ENCODE data around the gene EDN2. TPM values are rescaled to one million over a fixed set of nuclear protein-coding genes. Genes with fewer than 3 reads are reported as not detected.

The EDN2 gene
- total RNA-seq, 1 donor from 2014 or later = not detected

DNA sequence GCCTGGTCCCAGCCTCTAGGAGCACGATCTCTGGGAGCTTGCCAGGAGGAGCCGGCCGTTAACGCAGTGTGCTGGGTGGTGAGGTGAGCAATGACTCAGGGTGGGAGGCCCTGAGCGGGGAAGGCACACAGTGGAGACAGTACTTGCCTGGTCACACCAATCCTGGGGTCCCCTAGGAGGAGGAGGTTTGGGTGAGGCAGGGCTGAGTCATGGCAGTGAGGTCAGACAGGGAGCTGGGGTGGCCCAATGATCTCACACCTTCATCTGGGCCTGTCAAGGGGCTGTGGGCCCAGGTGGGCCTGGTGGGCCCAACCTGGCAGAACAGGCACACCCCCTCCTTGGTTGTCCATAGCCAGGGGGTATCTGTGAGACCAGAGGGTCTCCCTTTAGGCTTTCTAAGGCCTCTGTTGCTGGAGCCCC lies 8.6 kb upstream of the EDN2 start:
- peaks cover 8% of the 10 kb centered on the region for H3K9me3 Mint-ChIP-seq (ENCODE audit: unreplicated experiment)
- no peak overlapping the region for H3K27ac Mint-ChIP-seq (ENCODE audit: unreplicated experiment)
- H3K36me3 Mint-ChIP-seq (ENCODE audit: unreplicated experiment) = no peaks in the 10 kb centered on the region
- peaks cover 17% of the 10 kb centered on the region for H3K27me3 Mint-ChIP-seq (ENCODE audit: unreplicated experiment)
- no peak for DNase-seq
- TF ChIP-seq, protein P1, sequence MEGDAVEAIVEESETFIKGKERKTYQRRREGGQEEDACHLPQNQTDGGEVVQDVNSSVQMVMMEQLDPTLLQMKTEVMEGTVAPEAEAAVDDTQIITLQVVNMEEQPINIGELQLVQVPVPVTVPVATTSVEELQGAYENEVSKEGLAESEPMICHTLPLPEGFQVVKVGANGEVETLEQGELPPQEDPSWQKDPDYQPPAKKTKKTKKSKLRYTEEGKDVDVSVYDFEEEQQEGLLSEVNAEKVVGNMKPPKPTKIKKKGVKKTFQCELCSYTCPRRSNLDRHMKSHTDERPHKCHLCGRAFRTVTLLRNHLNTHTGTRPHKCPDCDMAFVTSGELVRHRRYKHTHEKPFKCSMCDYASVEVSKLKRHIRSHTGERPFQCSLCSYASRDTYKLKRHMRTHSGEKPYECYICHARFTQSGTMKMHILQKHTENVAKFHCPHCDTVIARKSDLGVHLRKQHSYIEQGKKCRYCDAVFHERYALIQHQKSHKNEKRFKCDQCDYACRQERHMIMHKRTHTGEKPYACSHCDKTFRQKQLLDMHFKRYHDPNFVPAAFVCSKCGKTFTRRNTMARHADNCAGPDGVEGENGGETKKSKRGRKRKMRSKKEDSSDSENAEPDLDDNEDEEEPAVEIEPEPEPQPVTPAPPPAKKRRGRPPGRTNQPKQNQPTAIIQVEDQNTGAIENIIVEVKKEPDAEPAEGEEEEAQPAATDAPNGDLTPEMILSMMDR (IDR thresholded peaks at IDR 0.05; ENCODE audit: partially characterized antibody, unreplicated experiment) = no peak
- no peak overlapping the region for H3K4me3 Mint-ChIP-seq (ENCODE audit: unreplicated experiment)
- peaks cover 5% of the 10 kb centered on the region for H3K4me1 Mint-ChIP-seq (ENCODE audit: low read depth, unreplicated experiment)

DNA sequence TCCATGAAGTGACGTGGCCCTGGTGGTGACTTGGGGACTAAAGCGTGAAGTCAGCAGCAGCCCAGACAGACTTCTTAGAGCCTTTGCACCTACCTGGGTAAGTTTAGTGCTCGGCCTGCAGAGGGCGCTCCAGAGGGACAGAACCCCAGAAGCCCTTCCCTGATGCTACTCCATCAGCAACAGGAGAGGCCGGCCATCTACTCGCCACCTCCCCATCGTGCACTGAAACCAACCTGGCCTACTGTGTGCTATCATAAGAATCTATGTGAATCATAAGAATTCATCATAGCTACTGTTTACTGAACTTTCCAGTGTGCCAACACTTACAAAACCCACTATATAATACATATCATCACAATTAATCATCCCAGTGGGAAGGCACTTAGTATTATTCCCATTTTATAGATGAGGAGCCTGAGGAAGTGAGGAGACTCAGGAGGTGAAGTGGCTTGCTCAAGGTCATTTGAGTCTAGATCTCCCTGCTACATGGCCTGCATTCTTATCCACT lies 7.9 kb upstream of the EDN2 start:
- Mint-ChIP-seq H3K4me3 (ENCODE audit: unreplicated experiment) (no peak overlapping the region), H3K9me3 (ENCODE audit: unreplicated experiment) (peaks cover 8% of the 10 kb centered on the region), H3K4me1 (ENCODE audit: low read depth, unreplicated experiment) (peaks cover 6% of the 10 kb centered on the region), H3K27ac (ENCODE audit: unreplicated experiment) (no peak overlapping the region), H3K27me3 (ENCODE audit: unreplicated experiment) (peaks cover 15% of the 10 kb centered on the region), H3K36me3 (ENCODE audit: unreplicated experiment) (no peaks in the 10 kb centered on the region)
- TF ChIP-seq, protein P1 (IDR thresholded peaks at IDR 0.05; ENCODE audit: partially characterized antibody, unreplicated experiment) = peak; percentile 73
- no peak for DNase-seq

DNA sequence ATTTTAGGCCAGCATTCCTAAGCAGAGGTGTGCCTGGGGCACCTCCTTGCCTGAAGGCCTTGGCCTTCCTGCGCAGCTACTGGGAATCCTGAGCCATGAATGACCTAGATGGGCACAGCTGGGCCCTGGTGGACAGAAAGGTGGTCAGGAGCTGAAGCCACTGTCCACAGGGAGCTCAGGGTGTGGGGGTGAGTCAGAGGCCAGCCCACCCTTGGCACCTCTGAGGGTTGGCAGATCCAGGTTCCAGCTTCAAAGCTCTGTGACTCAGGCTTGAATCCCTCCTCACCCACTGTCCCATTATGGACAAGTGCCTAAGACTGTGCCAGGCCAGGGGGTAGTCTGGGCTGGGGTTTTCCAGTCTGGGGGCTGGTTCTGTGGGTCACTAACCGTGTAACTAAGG lies 6.4 kb upstream of the EDN2 start:
- Mint-ChIP-seq H3K36me3 (ENCODE audit: unreplicated experiment) (no peaks in the 10 kb centered on the region), H3K4me1 (ENCODE audit: low read depth, unreplicated experiment) (peaks cover 13% of the 10 kb centered on the region), H3K27ac (ENCODE audit: unreplicated experiment) (no peak overlapping the region), H3K9me3 (ENCODE audit: unreplicated experiment) (peaks cover 10% of the 10 kb centered on the region), H3K4me3 (ENCODE audit: unreplicated experiment) (no peak overlapping the region), H3K27me3 (ENCODE audit: unreplicated experiment) (peaks cover 16% of the 10 kb centered on the region)
- no peak for DNase-seq
- TF ChIP-seq, protein P1 (IDR thresholded peaks at IDR 0.05; ENCODE audit: partially characterized antibody, unreplicated experiment) = no peak

DNA sequence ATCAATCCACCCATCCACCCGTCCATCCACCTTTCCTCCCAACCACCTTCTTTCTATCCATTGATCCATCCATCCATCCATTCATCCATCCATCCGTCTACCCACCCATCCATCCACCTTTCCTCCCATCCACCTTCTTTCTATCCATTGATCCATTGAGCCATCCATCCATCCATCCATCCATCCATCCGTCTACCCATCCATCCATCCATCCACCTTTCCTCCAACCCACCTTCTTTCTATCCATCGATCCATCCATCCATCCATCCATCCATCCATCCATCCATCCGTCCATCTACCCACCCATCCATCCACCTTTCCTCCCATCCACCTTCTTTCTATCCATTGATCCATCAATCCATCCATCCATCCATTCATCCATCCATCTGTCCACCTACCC lies 5.1 kb upstream of the EDN2 start:
- Mint-ChIP-seq H3K36me3 (ENCODE audit: unreplicated experiment) (no peaks in the 10 kb centered on the region), H3K27me3 (ENCODE audit: unreplicated experiment) (peaks cover 11% of the 10 kb centered on the region), H3K9me3 (ENCODE audit: unreplicated experiment) (peaks cover 10% of the 10 kb centered on the region), H3K4me3 (ENCODE audit: unreplicated experiment) (no peak overlapping the region), H3K4me1 (ENCODE audit: low read depth, unreplicated experiment) (peaks cover 13% of the 10 kb centered on the region), H3K27ac (ENCODE audit: unreplicated experiment) (no peak overlapping the region)
- TF ChIP-seq, protein P1 (IDR thresholded peaks at IDR 0.05; ENCODE audit: partially characterized antibody, unreplicated experiment) = no peak
- no peak for DNase-seq

DNA sequence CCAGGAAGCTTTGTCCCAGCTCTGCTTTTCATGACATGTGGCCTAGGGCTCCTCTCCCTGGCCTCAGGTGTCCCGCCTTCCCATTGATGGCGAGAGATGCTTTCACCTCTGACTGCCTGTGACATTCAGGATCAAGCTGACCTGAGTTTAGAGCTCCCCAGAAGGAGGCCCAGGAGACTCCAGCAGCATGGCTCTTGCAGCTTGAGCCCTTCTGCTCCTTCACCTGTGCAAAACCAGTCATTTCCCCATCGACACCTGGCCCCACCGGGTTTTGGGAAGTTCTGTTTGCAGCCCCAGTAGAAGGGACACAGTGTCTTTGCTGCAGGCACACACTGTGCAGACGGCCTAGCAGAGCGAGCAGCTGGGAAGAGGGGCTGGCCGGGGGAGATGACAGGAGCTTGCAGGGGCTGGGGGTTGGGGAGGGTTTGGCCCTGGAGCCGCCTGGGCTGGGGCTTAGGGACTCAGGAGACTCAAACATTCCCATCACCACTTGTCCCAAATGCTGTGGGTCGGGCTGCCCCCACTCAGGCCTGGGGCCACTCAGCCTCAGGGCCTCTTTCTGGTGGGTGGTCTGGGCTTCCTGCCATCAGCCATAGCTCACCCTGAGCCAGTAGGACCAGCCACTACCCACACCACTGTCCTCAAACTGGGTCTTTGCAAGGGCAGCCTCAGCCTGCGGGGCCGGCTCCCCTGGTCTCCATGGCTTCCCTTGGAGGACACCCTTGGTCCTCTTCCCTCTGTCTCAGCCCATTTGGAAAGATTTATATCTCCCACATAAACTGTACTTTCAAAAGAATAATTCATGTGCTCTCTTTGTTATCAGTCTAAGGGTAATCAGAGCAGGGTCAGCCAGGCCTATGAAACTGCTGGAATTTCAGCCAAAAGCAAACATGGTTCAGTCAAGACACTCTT lies 3.8 kb upstream of the EDN2 start:
- Mint-ChIP-seq H3K9me3 (ENCODE audit: unreplicated experiment) (peaks cover 10% of the 10 kb centered on the region), H3K4me1 (ENCODE audit: low read depth, unreplicated experiment) (peaks cover 13% of the 10 kb centered on the region), H3K27ac (ENCODE audit: unreplicated experiment) (no peak overlapping the region), H3K4me3 (ENCODE audit: unreplicated experiment) (peak overlapping the region; percentile 13), H3K27me3 (ENCODE audit: unreplicated experiment) (peaks cover 14% of the 10 kb centered on the region), H3K36me3 (ENCODE audit: unreplicated experiment) (no peaks in the 10 kb centered on the region)
- DNase-seq = no peak
- TF ChIP-seq, protein P1 (IDR thresholded peaks at IDR 0.05; ENCODE audit: partially characterized antibody, unreplicated experiment) = no peak
